Lung (tissue), 12 donors: ENCODE measurements around the gene ATP10D. TPM values are rescaled to one million over a fixed set of nuclear protein-coding genes. Genes with fewer than 3 reads are reported as not detected.

Source experiments
- ATAC-seq: fragments of 200-7000 bp; cut with Tn5 transposase; one replicate; pipeline ENCODE4 v1.9.1; 2020; ENCODE audit warnings: moderate number of reproducible peaks; ENCODE audit not compliant: insufficient read depth, low FRiP score
- DNase-seq, 3 donors: peaks; one replicate each; pipeline ENCODE4 v3.0.0-alpha.2; 2013 to 2017
- H3K27ac ChIP-seq, 2 donors: one replicate each; pipeline ENCODE4 v1.5.1; 2013; ENCODE audit warnings: mild to moderate bottlenecking in 2 of 2, moderate library complexity in 2 of 2, control low read depth in 1 of 2, inconsistent platforms in 1 of 2, low read depth in 1 of 2, low read length in 1 of 2
- H3K27me3 ChIP-seq, 3 donors: one replicate each; pipeline ENCODE4 v1.5.1; 2013; ENCODE audit warnings: low read length in 2 of 3; ENCODE audit not compliant: control insufficient read depth in 3 of 3, insufficient read depth in 3 of 3
- H3K36me3 ChIP-seq, 4 donors: one replicate each; pipeline ENCODE4 v1.5.1; 2013; ENCODE audit warnings: low read length in 4 of 4, mild to moderate bottlenecking in 1 of 4, moderate library complexity in 1 of 4; ENCODE audit not compliant: control insufficient read depth in 4 of 4, insufficient read depth in 4 of 4
- H3K4me1 ChIP-seq, 5 donors: one replicate each; pipeline ENCODE4 v1.5.1; 2013; ENCODE audit warnings: low read length in 5 of 5, mild to moderate bottlenecking in 2 of 5, moderate library complexity in 1 of 5; ENCODE audit not compliant: control insufficient read depth in 5 of 5, insufficient read depth in 5 of 5
- H3K4me3 ChIP-seq: one replicate; pipeline ENCODE4 v1.5.1; 2013; ENCODE audit warnings: mild to moderate bottlenecking, control low read depth, moderate library complexity
- H3K9ac ChIP-seq, 2 donors: one replicate each; pipeline ENCODE4 v1.5.1; 2013; ENCODE audit warnings: low read length in 2 of 2, control low read depth in 1 of 2; ENCODE audit not compliant: insufficient read depth in 1 of 2
- H3K9me3 ChIP-seq, 4 donors: one replicate each; pipeline ENCODE4 v1.5.1; 2013; ENCODE audit warnings: low read length in 3 of 4, mild to moderate bottlenecking in 1 of 4, moderate library complexity in 1 of 4; ENCODE audit not compliant: control insufficient read depth in 4 of 4, insufficient read depth in 3 of 4
- CTCF ChIP-seq: IDR thresholded peaks from 2 replicates; pipeline ENCODE4 v1.5.1; 2012; ENCODE audit warnings: mild to moderate bottlenecking; ENCODE audit errors: control extremely low read depth, extremely low read depth
- WGBS, 2 donors: extraction: QIAGEN DNeasy Blood & Tissue Kit; methylation state at CpG; one replicate each; pipeline ENCODE4 v1.1.7; 2013; 5-methylcytosine and 5-hydroxymethylcytosine counted together
- polyA plus RNA-seq, 2 donors: library from polyadenylated mRNA; stranded (reverse); fragments of 200-250 nt; gene quantifications; one replicate each; pipeline ENCODE4 v1.2.1, GENCODE V29; 2013
- total RNA-seq, 2 donors: library from RNA; depleted of rRNA in 1 of 2; stranded (reverse); fragments of >200 nt in 1 of 2; gene quantifications; one replicate each; pipeline ENCODE4 v1.2.1, GENCODE V29; 2014 to 2021
- donor health status: control.
- donor health status: control.
- donor health status: Bipolar disorder and iron deficiency.
- donor health status: healthy.
- donor health status: DM: yes; HTN: yes; CAD: no.

Gene ATP10D
- total and polyA plus RNA-seq, 4 donors = 3.1 to 34.9 (median 14.9) TPM

DNA sequence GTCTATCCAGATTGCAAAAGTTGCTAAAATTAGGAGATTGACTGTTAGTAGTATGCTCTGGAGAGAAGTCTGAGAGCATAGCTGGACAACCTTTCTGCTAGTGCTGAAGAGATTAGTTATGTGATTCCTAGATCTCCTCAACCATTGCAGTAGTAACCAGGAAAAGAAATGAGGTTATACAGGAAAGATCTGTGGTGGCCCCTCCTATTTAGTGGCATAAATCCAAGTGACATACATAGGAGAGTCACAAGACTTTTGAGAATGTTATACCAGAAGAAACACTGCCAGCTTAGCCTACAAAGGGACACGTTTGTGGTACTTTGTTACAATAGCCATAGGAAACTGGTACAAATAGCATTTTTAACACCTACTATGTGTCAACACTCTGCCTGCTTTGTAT, 105.2 kb downstream of the ATP10D start:
- TF ChIP-seq CTCF = no peak
- Histone ChIP-seq H3K27ac (no peak overlapping the region), H3K4me3 (no peak overlapping the region), H3K9ac (no peak overlapping the region), H3K9me3 (peaks cover 0 to 10% (median 5%) of the 10 kb centered on the region in 4 donors), H3K27me3 (no peaks in the 10 kb centered on the region), H3K4me1 (no peaks in the 10 kb centered on the region), H3K36me3 (peaks cover 12 to 52% (median 41%) of the 10 kb centered on the region in 4 donors)
- 47 to 88% methylated on average over 1 of the region's 1 CpG for WGBS, 2 donors
- ATAC-seq = no peak
- DNase-seq = no peak

DNA sequence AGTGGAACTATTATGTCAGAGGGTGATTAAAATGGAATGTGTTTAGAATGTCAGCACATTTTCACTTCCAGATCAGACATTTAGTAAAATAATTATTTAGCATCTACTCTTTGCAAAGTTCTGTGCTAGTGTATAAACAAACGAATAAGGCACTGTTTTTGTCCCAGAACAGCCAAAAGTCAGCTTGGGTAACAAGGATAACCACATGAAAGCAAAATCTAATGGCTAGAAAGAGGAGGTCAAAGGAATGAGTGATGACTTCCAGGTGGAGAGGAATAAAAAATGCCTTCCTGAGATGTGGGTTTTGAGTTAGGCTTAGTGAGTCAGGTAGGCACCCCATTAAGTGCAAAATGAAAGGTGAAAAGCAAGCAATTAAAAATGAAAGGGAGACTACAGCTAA, 112.6 kb downstream of the ATP10D start:
- no peak for TF ChIP-seq CTCF
- H3K9ac ChIP-seq = no peak overlapping the region
- H3K27ac ChIP-seq = no peak overlapping the region
- DNase-seq (no peak), ATAC-seq (no peak)
- no peaks in the 10 kb centered on the region for H3K27me3 ChIP-seq
- H3K36me3 ChIP-seq = peaks cover 0 to 7% (median 3%) of the 10 kb centered on the region in 4 donors
- H3K4me3 ChIP-seq = no peak overlapping the region
- peaks cover 0 to 4% (median under 1%) of the 10 kb centered on the region in 4 donors for H3K9me3 ChIP-seq
- WGBS, 2 donors = 77 to 90% methylated on average over 1 of the region's 1 CpG
- H3K4me1 ChIP-seq = no peaks in the 10 kb centered on the region

DNA sequence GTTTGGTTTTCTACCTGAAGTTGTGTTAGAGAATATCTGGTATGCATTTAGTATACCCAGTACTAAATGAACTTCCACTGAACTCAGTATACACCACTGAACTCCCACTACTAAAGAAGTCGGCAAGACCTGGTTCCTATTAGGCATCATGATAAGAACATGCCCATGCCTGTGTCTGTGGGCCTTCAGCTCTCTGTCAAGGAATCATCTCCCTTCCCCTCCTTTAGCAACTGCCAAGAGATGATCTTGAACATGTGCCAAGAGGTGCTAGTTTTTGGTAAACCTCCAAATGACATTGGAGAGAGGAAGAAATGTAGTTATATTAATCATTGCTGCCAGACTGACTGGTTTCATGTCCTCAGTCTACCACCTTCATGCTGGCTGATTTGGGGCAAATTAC, 113.2 kb downstream of the ATP10D start:
- Histone ChIP-seq H3K27ac (no peak overlapping the region), H3K36me3 (peaks cover 0 to 7% (median 4%) of the 10 kb centered on the region in 4 donors), H3K9ac (no peak overlapping the region), H3K4me1 (no peaks in the 10 kb centered on the region), H3K9me3 (peaks cover 0 to 5% (median 2%) of the 10 kb centered on the region in 4 donors), H3K4me3 (no peak overlapping the region), H3K27me3 (no peaks in the 10 kb centered on the region)
- no peak for ATAC-seq
- DNase-seq = no peak
- TF ChIP-seq CTCF = no peak
- WGBS, 2 donors = 89 to 96% methylated on average over 1 of the region's 1 CpG

- no peaks in the 10 kb centered on the region for H3K27me3 ChIP-seq
- H3K9ac ChIP-seq = no peak overlapping the region
- TF ChIP-seq CTCF = no peak
- no peak overlapping the region for H3K4me3 ChIP-seq
- peaks cover 0 to 7% (median 4%) of the 10 kb centered on the region in 4 donors for H3K36me3 ChIP-seq
- no peaks in the 10 kb centered on the region for H3K4me1 ChIP-seq
- peaks cover 0 to 6% (median 2%) of the 10 kb centered on the region in 4 donors for H3K9me3 ChIP-seq
- H3K27ac ChIP-seq = no peak overlapping the region
- no peak for DNase-seq
- WGBS, 2 donors = 88 to 92% methylated on average over 3 of the region's 3 CpGs
- no peak for ATAC-seq
Measured at GRCh38 chr4:47598896-47599295, 113.8 kb downstream of the ATP10D start.
